ENCODE data around the gene FUBP3.

FUBP3 gene

GRCh38 chr9:130616451-130616850 lies 37.1 kb downstream of the FUBP3 start:
- no peak for DNase-seq (ENCODE audit: extremely low read depth, low read depth)
- H3K4me3 ChIP-seq (replicated peaks; ENCODE audit: low read depth, low read length), result no peak overlapping the region
- TF ChIP-seq CTCF (IDR thresholded peaks at IDR 0.05; ENCODE audit: low read depth, low read length, missing control alignments), result no peak

- no peak for TF ChIP-seq CTCF (IDR thresholded peaks at IDR 0.05; ENCODE audit: low read depth, low read length, missing control alignments)
- no peak overlapping the region for H3K4me3 ChIP-seq (replicated peaks; ENCODE audit: low read depth, low read length)
- DNase-seq (ENCODE audit: extremely low read depth, low read depth), result no peak
Observed at GRCh38 chr9:130623466-130623865, 44.1 kb downstream of the FUBP3 start.

- no peak overlapping the region for H3K4me3 ChIP-seq (replicated peaks; ENCODE audit: low read depth, low read length)
- no peak for DNase-seq (ENCODE audit: extremely low read depth, low read depth)
- TF ChIP-seq CTCF (IDR thresholded peaks at IDR 0.05; ENCODE audit: low read depth, low read length, missing control alignments), result no peak
Observed at GRCh38 chr9:130624154-130624553, 44.8 kb downstream of the FUBP3 start.

GRCh38 chr9:130626249-130626996 lies 47.0 kb downstream of the FUBP3 start:
- no peak for TF ChIP-seq CTCF (IDR thresholded peaks at IDR 0.05; ENCODE audit: low read depth, low read length, missing control alignments)
- no peak for DNase-seq (ENCODE audit: extremely low read depth, low read depth)
- H3K4me3 ChIP-seq (replicated peaks; ENCODE audit: low read depth, low read length), result no peak overlapping the region

- DNase-seq (ENCODE audit: extremely low read depth, low read depth), result no peak
Observed at GRCh38 chr9:130627051-130627450, 47.7 kb downstream of the FUBP3 start.

GRCh38 chr9:130627896-130628792 lies 48.8 kb downstream of the FUBP3 start:
- no peak overlapping the region for H3K4me3 ChIP-seq (replicated peaks; ENCODE audit: low read depth, low read length)
- TF ChIP-seq CTCF (IDR thresholded peaks at IDR 0.05; ENCODE audit: low read depth, low read length, missing control alignments), result no peak
- no peak for DNase-seq (ENCODE audit: extremely low read depth, low read depth)

More at GRCh38 chr9:130627051-130627450, 47.7 kb downstream of the FUBP3 start:
- TF ChIP-seq CTCF (IDR thresholded peaks at IDR 0.05; ENCODE audit: low read depth, low read length, missing control alignments), result no peak
- H3K4me3 ChIP-seq (replicated peaks; ENCODE audit: low read depth, low read length), result no peak overlapping the region
